Lower lobe of right lung (tissue), 2 donors: Measurements from ENCODE around the gene HEATR3. TPM values are rescaled to one million over a fixed set of nuclear protein-coding genes. Genes with fewer than 3 reads are reported as not detected.

Experiments used
- ATAC-seq, 2 donors: fragments of 200-7000 bp; cut with Tn5 transposase; one replicate each; pipeline ENCODE4 v1.9.1; 2020 to 2022; ENCODE audit warnings: mild to moderate bottlenecking in 2 of 2, moderate library complexity in 2 of 2
- DNase-seq: peaks from one replicate; pipeline ENCODE4 v3.0.0-alpha.2; 2020
- H3K27ac ChIP-seq: fragments of 200-600 bp; one replicate; pipeline ENCODE4 v1.8.0; 2022
- H3K27me3 ChIP-seq: fragments of 200-600 bp; one replicate; pipeline ENCODE4 v1.8.0; 2022; ENCODE audit warnings: low read depth
- H3K36me3 ChIP-seq: fragments of 200-600 bp; one replicate; pipeline ENCODE4 v1.8.0; 2022; ENCODE audit warnings: mild to moderate bottlenecking
- H3K4me1 ChIP-seq: fragments of 200-600 bp; one replicate; pipeline ENCODE4 v1.8.0; 2022
- H3K4me3 ChIP-seq: fragments of 200-600 bp; one replicate; pipeline ENCODE4 v1.8.0; 2022; ENCODE audit warnings: mild to moderate bottlenecking
- H3K9me3 ChIP-seq: fragments of 200-600 bp; one replicate; pipeline ENCODE4 v1.8.0; 2022
- intact Hi-C: fragments of 100-400 bp; cut with DNase I; formaldehyde crosslinking; loops from one replicate; pipeline ENCODE4 v1.11.0; 2022
- total RNA-seq: library from RNA; stranded (reverse); fragmentation: NEBNext Ultra II Directional; extraction: Animal tissue kit (Norgen Biotek cat#: 25700); gene quantifications from one replicate; pipeline ENCODE4 v1.2.1, GENCODE V29; 2021
- TF ChIP-seq, protein P1 (sequence below): fragments of 200-600 bp; IDR thresholded peaks from one replicate; pipeline ENCODE4 v1.8.0; 2022; ENCODE audit warnings: antibody characterized with exemption, mild to moderate bottlenecking
- donor health status: DM: no; HTN: yes; CAD: no; lungs with severe emphysema.

The HEATR3 gene
- total RNA-seq, 1 donor from 2014 or later: 22.8 TPM

DNA sequence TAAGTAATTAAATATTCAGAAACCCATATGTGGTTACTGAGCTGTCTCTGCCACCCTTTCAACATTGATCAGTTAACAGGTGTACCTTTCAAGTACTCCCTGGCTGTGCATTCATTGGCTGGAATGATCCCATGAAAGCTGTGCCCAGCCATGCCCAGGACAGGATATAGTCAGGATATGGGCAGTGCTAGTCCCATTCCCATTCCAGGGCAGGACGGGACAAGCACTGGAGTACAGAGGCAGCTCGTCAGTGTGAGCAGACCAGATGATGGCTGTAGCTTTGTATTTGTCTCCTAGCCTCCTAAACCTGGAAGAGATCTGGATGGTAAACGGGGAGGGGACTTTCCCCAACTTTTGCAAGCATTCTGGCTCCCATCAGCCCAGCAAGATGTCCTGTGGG, 22.5 kb downstream of the HEATR3 start:
- no peaks in the 10 kb centered on the region for H3K4me1 ChIP-seq
- TF ChIP-seq, protein P1, sequence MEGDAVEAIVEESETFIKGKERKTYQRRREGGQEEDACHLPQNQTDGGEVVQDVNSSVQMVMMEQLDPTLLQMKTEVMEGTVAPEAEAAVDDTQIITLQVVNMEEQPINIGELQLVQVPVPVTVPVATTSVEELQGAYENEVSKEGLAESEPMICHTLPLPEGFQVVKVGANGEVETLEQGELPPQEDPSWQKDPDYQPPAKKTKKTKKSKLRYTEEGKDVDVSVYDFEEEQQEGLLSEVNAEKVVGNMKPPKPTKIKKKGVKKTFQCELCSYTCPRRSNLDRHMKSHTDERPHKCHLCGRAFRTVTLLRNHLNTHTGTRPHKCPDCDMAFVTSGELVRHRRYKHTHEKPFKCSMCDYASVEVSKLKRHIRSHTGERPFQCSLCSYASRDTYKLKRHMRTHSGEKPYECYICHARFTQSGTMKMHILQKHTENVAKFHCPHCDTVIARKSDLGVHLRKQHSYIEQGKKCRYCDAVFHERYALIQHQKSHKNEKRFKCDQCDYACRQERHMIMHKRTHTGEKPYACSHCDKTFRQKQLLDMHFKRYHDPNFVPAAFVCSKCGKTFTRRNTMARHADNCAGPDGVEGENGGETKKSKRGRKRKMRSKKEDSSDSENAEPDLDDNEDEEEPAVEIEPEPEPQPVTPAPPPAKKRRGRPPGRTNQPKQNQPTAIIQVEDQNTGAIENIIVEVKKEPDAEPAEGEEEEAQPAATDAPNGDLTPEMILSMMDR: no peak
- peaks cover 71% of the 10 kb centered on the region for H3K36me3 ChIP-seq
- no peak for ATAC-seq
- intact Hi-C loops: no loop called here
- no peak for DNase-seq
- no peak overlapping the region for H3K4me3 ChIP-seq
- no peak overlapping the region for H3K27ac ChIP-seq
- H3K27me3 ChIP-seq: no peaks in the 10 kb centered on the region
- H3K9me3 ChIP-seq: no peaks in the 10 kb centered on the region

DNA sequence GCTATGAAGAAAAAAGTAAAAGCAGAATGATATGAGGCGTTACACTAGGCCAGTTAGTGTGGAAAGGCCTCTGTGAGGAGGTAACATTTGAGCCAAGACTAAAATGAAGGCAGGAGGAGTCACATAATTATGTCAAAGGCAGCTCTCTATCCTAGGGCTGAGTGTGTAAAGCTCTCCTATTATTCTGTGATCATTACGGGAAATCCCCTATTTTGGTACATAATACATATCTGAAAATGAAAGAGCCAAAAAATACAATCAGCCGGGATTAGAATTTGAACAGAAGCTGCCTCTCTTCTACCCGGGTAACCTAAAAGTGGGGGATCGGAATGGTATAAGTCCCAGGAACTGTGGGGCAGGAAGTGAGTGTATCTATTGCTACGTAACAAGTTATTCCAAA, 27.1 kb downstream of the HEATR3 start:
- H3K27me3 ChIP-seq: no peaks in the 10 kb centered on the region
- intact Hi-C loops: no loop called here
- ATAC-seq (no peak), DNase-seq (no peak)
- TF ChIP-seq, protein P1: no peak
- H3K36me3 ChIP-seq: peaks cover 52% of the 10 kb centered on the region
- H3K4me1 ChIP-seq: peaks cover 8% of the 10 kb centered on the region
- no peaks in the 10 kb centered on the region for H3K9me3 ChIP-seq
- H3K27ac ChIP-seq: peak overlapping the region; percentile 38
- no peak overlapping the region for H3K4me3 ChIP-seq

GRCh38 chr16:50093607-50094539, 28.1 kb downstream of the HEATR3 start:
- Histone ChIP-seq H3K4me3 (no peak overlapping the region), H3K27me3 (no peaks in the 10 kb centered on the region), H3K36me3 (peaks cover 47% of the 10 kb centered on the region), H3K4me1 (peaks cover 8% of the 10 kb centered on the region), H3K9me3 (no peaks in the 10 kb centered on the region), H3K27ac (peak overlapping the region; percentile 72)
- peak; percentile 82 for DNase-seq
- peak; percentile 87 to 95 for ATAC-seq
- intact Hi-C loops: no loop called here
- TF ChIP-seq, protein P1: no peak

DNA sequence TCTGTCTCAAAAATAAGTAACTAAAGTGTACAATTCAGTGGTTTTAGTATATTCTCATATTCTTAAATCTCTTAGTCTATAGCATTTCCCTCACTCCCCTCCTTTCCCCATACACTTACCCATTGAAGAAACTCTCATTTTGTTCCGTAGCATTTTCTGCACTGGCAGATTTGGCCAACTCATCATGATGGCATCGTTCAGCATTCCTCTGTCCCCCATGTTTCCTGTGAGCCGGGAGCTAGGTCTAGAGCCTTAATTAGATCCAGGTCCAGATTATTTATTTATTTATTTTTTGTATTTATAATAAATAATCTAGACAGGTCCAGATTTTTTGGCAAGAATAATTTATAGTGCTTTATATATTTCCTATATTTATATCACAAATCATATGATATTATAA, 31.0 kb downstream of the HEATR3 start:
- peaks cover 62% of the 10 kb centered on the region for H3K36me3 ChIP-seq
- H3K4me1 ChIP-seq: peaks cover 8% of the 10 kb centered on the region
- no peaks in the 10 kb centered on the region for H3K27me3 ChIP-seq
- no peaks in the 10 kb centered on the region for H3K9me3 ChIP-seq
- ATAC-seq (no peak), DNase-seq (no peak)
- intact Hi-C loops: no loop called here
- H3K4me3 ChIP-seq: no peak overlapping the region
- H3K27ac ChIP-seq: no peak overlapping the region
- TF ChIP-seq, protein P1: no peak

GRCh38 chr16:50099957-50100648, 34.3 kb downstream of the HEATR3 start:
- no peak overlapping the region for H3K4me3 ChIP-seq
- TF ChIP-seq, protein P1: no peak
- H3K4me1 ChIP-seq: no peaks in the 10 kb centered on the region
- no peaks in the 10 kb centered on the region for H3K27me3 ChIP-seq
- ATAC-seq (no peak), DNase-seq (no peak)
- no peak overlapping the region for H3K27ac ChIP-seq
- H3K9me3 ChIP-seq: no peaks in the 10 kb centered on the region
- intact Hi-C loops: no loop called here
- peaks cover 87% of the 10 kb centered on the region for H3K36me3 ChIP-seq
